ENCODE data around the gene HCN4.

- TF ChIP-seq CTCF (IDR thresholded peaks at IDR 0.05) (no peak), EZH2 (IDR thresholded peaks at IDR 0.05) (no peak)
These were observed 1.8 kb downstream of the HCN4 start for GRCh38 chr15:73366766-73367623.

All from neural progenitor cell (in vitro differentiated cells).